Hepatocyte (in vitro differentiated cells): ENCODE data around the gene NOL8. TPM values are rescaled to one million over a fixed set of nuclear protein-coding genes. Genes with fewer than 3 reads are reported as not detected.
A peak's percentile ranks its signal among the peaks of the same experiment; 100 is the strongest.

Source experiments
- DNase-seq: peaks from one replicate; pipeline ENCODE4 v3.0.0-alpha.2; 2016; ENCODE audit warnings: low spot score
- H2AFZ ChIP-seq: fragments of 200-600 bp; sonication (generic); 2 replicates; pipeline ENCODE4 v1.6.0; 2016; ENCODE audit warnings: antibody characterized with exemption, mild to moderate bottlenecking
- H3K27ac ChIP-seq: fragments of 200-600 bp; sonication (generic); 2 replicates; pipeline ENCODE4 v1.5.1; 2016; ENCODE audit warnings: mild to moderate bottlenecking
- H3K27me3 ChIP-seq: fragments of 200-600 bp; sonication (generic); 2 replicates; pipeline ENCODE4 v1.6.1; 2016
- H3K36me3 ChIP-seq: fragments of 200-600 bp; sonication (generic); replicated peaks from 2 replicates; pipeline ENCODE4 v1.5.1; 2016; ENCODE audit warnings: low read depth; ENCODE audit not compliant: insufficient read depth
- H3K4me1 ChIP-seq: fragments of 200-600 bp; sonication (generic); 2 replicates; pipeline ENCODE4 v1.5.1; 2016; ENCODE audit warnings: mild to moderate bottlenecking, moderate library complexity; ENCODE audit not compliant: insufficient read depth
- H3K4me2 ChIP-seq: fragments of 200-600 bp; sonication (generic); 2 replicates; pipeline ENCODE4 v1.6.0; 2016
- H3K4me3 ChIP-seq: fragments of 200-600 bp; sonication (generic); 2 replicates; pipeline ENCODE4 v1.5.1; 2016; ENCODE audit warnings: mild to moderate bottlenecking
- H3K79me2 ChIP-seq: fragments of 200-600 bp; sonication (generic); 2 replicates; pipeline ENCODE4 v1.6.0; 2017; ENCODE audit warnings: mild to moderate bottlenecking
- H3K9me2 ChIP-seq: fragments of 200-600 bp; sonication (generic); replicated peaks from 2 replicates; pipeline ENCODE4 v1.6.0; 2017; ENCODE audit warnings: mild to moderate bottlenecking; ENCODE audit not compliant: insufficient read depth
- H3K9me3 ChIP-seq: fragments of 200-600 bp; sonication (generic); 2 replicates; pipeline ENCODE4 v1.5.1; 2016; ENCODE audit warnings: low read depth, mild to moderate bottlenecking
- H4K20me1 ChIP-seq: fragments of 200-600 bp; sonication (generic); 2 replicates; pipeline ENCODE4 v1.6.0; 2016; ENCODE audit warnings: mild to moderate bottlenecking; ENCODE audit not compliant: insufficient read depth, poor library complexity, severe bottlenecking
- CTCF ChIP-seq: fragments of 200-600 bp; sonication (generic); IDR thresholded peaks from 2 replicates; pipeline ENCODE4 v1.5.1; 2016; ENCODE audit warnings: antibody characterized with exemption, mild to moderate bottlenecking; ENCODE audit not compliant: poor library complexity
- EZH2 ChIP-seq: fragments of 200-600 bp; sonication (generic); IDR thresholded peaks from 2 replicates; pipeline ENCODE4 v1.6.1; 2016; ENCODE audit warnings: antibody characterized with exemption, mild to moderate bottlenecking, borderline replicate concordance
- EZH2phosphoT487 ChIP-seq: fragments of 200-600 bp; sonication (generic); IDR thresholded peaks from one replicate; pipeline ENCODE4 v1.6.1; 2018; ENCODE audit warnings: antibody characterized with exemption, mild to moderate bottlenecking, low read depth, moderate library complexity; ENCODE audit not compliant: unreplicated experiment, severe bottlenecking
- WGBS: methylation state at CpG from one replicate; pipeline ENCODE4 v1.1.6; 2016; ENCODE audit warnings: low lambda C conversion rate; ENCODE audit errors: missing lambda C conversion rate; 5-methylcytosine and 5-hydroxymethylcytosine counted together
- polyA plus RNA-seq: library from polyadenylated mRNA; unstranded; fragments of >200 nt; fragmentation: Nextera tagmentation; extraction: Ambion mirVana; gene quantifications from 2 replicates; pipeline ENCODE4 v1.2.1, GENCODE V29; 2016
- total RNA-seq: library from RNA; depleted of rRNA; stranded (reverse); fragments of >200 nt; gene quantifications from 2 replicates; pipeline ENCODE4 v1.2.3, GENCODE V29; 2014

Gene NOL8
- total and polyA plus RNA-seq, 2 experiments from 2014 or later, result 17.5 to 28.9 TPM

- no peaks in the 10 kb centered on the region for H3K27me3 ChIP-seq
- no peaks in the 10 kb centered on the region for H4K20me1 ChIP-seq
- peaks cover 25% of the 10 kb centered on the region for H3K4me1 ChIP-seq
- peak overlapping the region; percentile 79 for H2AFZ ChIP-seq
- no peak for DNase-seq
- no peaks in the 10 kb centered on the region for H3K9me2 ChIP-seq
- WGBS, result 2% methylated on average over 5 of the region's 5 CpGs
- H3K79me2 ChIP-seq, result peaks cover 53% of the 10 kb centered on the region
- H3K27ac ChIP-seq, result peak overlapping the region; percentile 78
- H3K4me3 ChIP-seq, result peak overlapping the region; percentile 77
- H3K36me3 ChIP-seq, result no peaks in the 10 kb centered on the region
- no peaks in the 10 kb centered on the region for H3K9me3 ChIP-seq
- H3K4me2 ChIP-seq, result peak overlapping the region; percentile 80
- no peak for TF ChIP-seq EZH2
- TF ChIP-seq CTCF, result no peak
- TF ChIP-seq EZH2phosphoT487, result no peak
Measured at GRCh38 chr9:92293075-92293354, 32.1 kb downstream of the NOL8 start.

DNA sequence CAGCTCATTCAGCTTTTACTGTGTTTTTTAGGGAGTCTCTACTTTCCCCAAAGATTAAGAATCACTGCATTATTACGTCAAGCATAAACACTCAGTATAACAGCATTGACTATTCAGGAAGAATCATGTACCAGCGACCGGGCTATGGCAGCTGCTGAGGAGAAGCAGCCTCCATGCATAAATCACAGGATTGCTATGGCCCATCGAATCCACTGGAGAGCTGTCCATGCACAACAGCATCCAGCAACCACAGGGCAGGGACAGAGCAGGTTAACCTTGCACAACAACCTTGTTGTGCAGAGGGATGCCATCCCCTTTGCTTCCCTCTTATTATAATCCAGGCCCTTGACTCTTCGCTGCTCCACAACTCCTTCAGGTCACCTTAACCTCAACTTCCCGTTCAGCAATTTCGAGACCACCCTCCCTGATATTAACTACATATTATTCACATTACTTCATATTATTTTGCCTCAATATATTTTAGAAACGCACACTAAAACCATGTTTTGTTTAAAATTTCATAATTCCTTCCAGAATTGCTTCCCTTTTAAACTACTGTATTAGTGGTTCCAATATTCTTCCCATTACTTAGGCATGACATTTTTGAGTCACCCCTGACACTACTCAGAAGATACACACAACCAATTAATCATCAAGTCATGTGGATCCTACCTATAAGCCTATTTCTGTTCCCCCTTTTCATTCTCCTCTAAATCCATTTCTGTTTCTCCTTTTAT is 32.6 kb downstream of the NOL8 start:
- no peak for TF ChIP-seq EZH2phosphoT487
- TF ChIP-seq EZH2, result no peak
- no peak for TF ChIP-seq CTCF
- 58% methylated on average over 8 of the region's 8 CpGs for WGBS
- Histone ChIP-seq H4K20me1 (no peaks in the 10 kb centered on the region), H3K4me2 (peak overlapping the region; percentile 80), H3K4me1 (peaks cover 25% of the 10 kb centered on the region), H3K79me2 (peaks cover 57% of the 10 kb centered on the region), H3K4me3 (peak overlapping the region; percentile 77), H3K27me3 (no peaks in the 10 kb centered on the region), H3K9me2 (no peaks in the 10 kb centered on the region), H3K9me3 (no peaks in the 10 kb centered on the region), H3K36me3 (no peaks in the 10 kb centered on the region), H2AFZ (peak overlapping the region; percentile 79), H3K27ac (peak overlapping the region; percentile 78)
- DNase-seq, result peak; percentile 6

- no peak for TF ChIP-seq EZH2
- no peak for TF ChIP-seq EZH2phosphoT487
- TF ChIP-seq CTCF, result no peak
- H3K27me3 ChIP-seq, result no peaks in the 10 kb centered on the region
- no peaks in the 10 kb centered on the region for H3K9me2 ChIP-seq
- H3K4me3 ChIP-seq, result no peak overlapping the region
- no peak overlapping the region for H2AFZ ChIP-seq
- DNase-seq, result no peak
- WGBS, result 62% methylated on average over 2 of the region's 2 CpGs
- H3K27ac ChIP-seq, result no peak overlapping the region
- H4K20me1 ChIP-seq, result no peaks in the 10 kb centered on the region
- H3K36me3 ChIP-seq, result no peaks in the 10 kb centered on the region
- H3K4me1 ChIP-seq, result peaks cover 25% of the 10 kb centered on the region
- peak overlapping the region; percentile 80 for H3K4me2 ChIP-seq
- H3K9me3 ChIP-seq, result no peaks in the 10 kb centered on the region
- H3K79me2 ChIP-seq, result peaks cover 60% of the 10 kb centered on the region
Measured at GRCh38 chr9:92291577-92291976, 33.6 kb downstream of the NOL8 start.
